ENCODE data around the gene KRT23. TPM values are rescaled to one million over a fixed set of nuclear protein-coding genes. Genes with fewer than 3 reads are reported as not detected.

Gene KRT23
- total and polyA plus RNA-seq, 2 of the 13 experiments (the other 11 are each of a cell fraction or from before 2014, with no cell fraction given) = 24.7 to 51.1 TPM

GRCh38 chr17:40956401-40957254 lies 19.2 kb upstream of the KRT23 start (continued):
- TF ChIP-seq MXD1 (CRISPR knock-in tag; IDR thresholded peaks at IDR 0.05) (no peak), ZFYVE20 (CRISPR knock-in tag; IDR thresholded peaks at IDR 0.05; ENCODE audit: borderline replicate concordance, low read depth) (no peak), MXI1 (IDR thresholded peaks at IDR 0.05; ENCODE audit: borderline replicate concordance, low read depth, low read length) (peak; percentile 24; the same call in 1 of the 3 replicates), SNAI1 (CRISPR knock-in tag; IDR thresholded peaks at IDR 0.05; ENCODE audit: borderline replicate concordance) (no peak), ZNF34 (CRISPR knock-in tag; IDR thresholded peaks at IDR 0.05; ENCODE audit: borderline replicate concordance) (no peak), RARG (CRISPR knock-in tag; IDR thresholded peaks at IDR 0.05; ENCODE audit: low read depth) (no peak), ZNF552 (CRISPR knock-in tag; IDR thresholded peaks at IDR 0.05; ENCODE audit: borderline replicate concordance) (no peak), ZNF567 (CRISPR knock-in tag; IDR thresholded peaks at IDR 0.05; ENCODE audit: borderline replicate concordance) (no peak; the same call in 1 of the 2 replicates), PRDM15 (CRISPR knock-in tag; IDR thresholded peaks at IDR 0.05) (peak; percentile 99), PHF21A (CRISPR knock-in tag; IDR thresholded peaks at IDR 0.05) (peak; percentile 97), ZNF784 (CRISPR knock-in tag; IDR thresholded peaks at IDR 0.05; ENCODE audit: borderline replicate concordance) (no peak), PATZ1 (CRISPR knock-in tag; IDR thresholded peaks at IDR 0.05) (peak; percentile 78), CHD4 (IDR thresholded peaks at IDR 0.05; ENCODE audit: borderline replicate concordance, low read length) (peak; percentile 71; the same call in 1 of the 2 replicates), SOX6 (IDR thresholded peaks at IDR 0.05) (no peak), SOX6 (CRISPR knock-in tag; IDR thresholded peaks at IDR 0.05) (peak; percentile 98), NR2F1 (CRISPR knock-in tag; IDR thresholded peaks at IDR 0.05) (peak; percentile 76)
- TF ChIP-seq, protein P1, sequence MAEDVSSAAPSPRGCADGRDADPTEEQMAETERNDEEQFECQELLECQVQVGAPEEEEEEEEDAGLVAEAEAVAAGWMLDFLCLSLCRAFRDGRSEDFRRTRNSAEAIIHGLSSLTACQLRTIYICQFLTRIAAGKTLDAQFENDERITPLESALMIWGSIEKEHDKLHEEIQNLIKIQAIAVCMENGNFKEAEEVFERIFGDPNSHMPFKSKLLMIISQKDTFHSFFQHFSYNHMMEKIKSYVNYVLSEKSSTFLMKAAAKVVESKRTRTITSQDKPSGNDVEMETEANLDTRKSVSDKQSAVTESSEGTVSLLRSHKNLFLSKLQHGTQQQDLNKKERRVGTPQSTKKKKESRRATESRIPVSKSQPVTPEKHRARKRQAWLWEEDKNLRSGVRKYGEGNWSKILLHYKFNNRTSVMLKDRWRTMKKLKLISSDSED (CRISPR knock-in tag; IDR thresholded peaks at IDR 0.05) = no peak
- TF ChIP-seq, protein P2, sequence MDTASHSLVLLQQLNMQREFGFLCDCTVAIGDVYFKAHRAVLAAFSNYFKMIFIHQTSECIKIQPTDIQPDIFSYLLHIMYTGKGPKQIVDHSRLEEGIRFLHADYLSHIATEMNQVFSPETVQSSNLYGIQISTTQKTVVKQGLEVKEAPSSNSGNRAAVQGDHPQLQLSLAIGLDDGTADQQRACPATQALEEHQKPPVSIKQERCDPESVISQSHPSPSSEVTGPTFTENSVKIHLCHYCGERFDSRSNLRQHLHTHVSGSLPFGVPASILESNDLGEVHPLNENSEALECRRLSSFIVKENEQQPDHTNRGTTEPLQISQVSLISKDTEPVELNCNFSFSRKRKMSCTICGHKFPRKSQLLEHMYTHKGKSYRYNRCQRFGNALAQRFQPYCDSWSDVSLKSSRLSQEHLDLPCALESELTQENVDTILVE (CRISPR knock-in tag; IDR thresholded peaks at IDR 0.05) = peak; percentile 96
